SK-N-SH treated with all-trans-retinoic acid at 6 μM for 48 hours (cell line): ENCODE measurements around the gene NQO1.

ENCODE experiments used
- ATAC-seq: fragments of 200-7000 bp; cut with Tn5 transposase; 3 replicates; pipeline ENCODE4 v1.9.1; 2020; ENCODE audit warnings: mild to moderate bottlenecking, moderate library complexity
- ARNTL ChIP-seq: fragments of 450-650 bp; formaldehyde crosslinking; IDR thresholded peaks from 2 replicates; pipeline ENCODE4 v1.5.0; 2020; ENCODE audit warnings: low read depth, mild to moderate bottlenecking, moderate library complexity, borderline replicate concordance
- BACH2 ChIP-seq: fragments of 250-450 bp; sonication (Bioruptor Pico); IDR thresholded peaks from 2 replicates; pipeline ENCODE4 v1.9.0; 2021; ENCODE audit warnings: mild to moderate bottlenecking, borderline replicate concordance
- CSDC2 ChIP-seq: fragments of 250-450 bp; sonication (Bioruptor Pico); IDR thresholded peaks from 2 replicates; pipeline ENCODE4 v1.5.0; 2020; ENCODE audit warnings: mild to moderate bottlenecking, moderate library complexity
- CSRNP3 ChIP-seq: fragments of 250-450 bp; sonication (Bioruptor Pico); IDR thresholded peaks from 2 replicates; pipeline ENCODE4 v1.5.1; 2021; ENCODE audit warnings: mild to moderate bottlenecking, moderate library complexity
- ESRRG ChIP-seq: fragments of 250-450 bp; sonication (Bioruptor Pico); IDR thresholded peaks from 2 replicates; pipeline ENCODE4 v1.6.1; 2021; ENCODE audit warnings: mild to moderate bottlenecking
- GLIS3 ChIP-seq: fragments of 250-450 bp; sonication (Bioruptor Pico); IDR thresholded peaks from 2 replicates; pipeline ENCODE4 v1.5.0; 2020; ENCODE audit warnings: mild to moderate bottlenecking, moderate library complexity
- ISL1 ChIP-seq: fragments of 250-450 bp; sonication (Bioruptor Pico); IDR thresholded peaks from 2 replicates; pipeline ENCODE4 v2.1.2; 2022; ENCODE audit warnings: mild to moderate bottlenecking, moderate library complexity
- OSR1 ChIP-seq: fragments of 250-450 bp; sonication (Bioruptor Pico); IDR thresholded peaks from 2 replicates; pipeline ENCODE4 v1.8.0; 2022; ENCODE audit warnings: moderate library complexity, mild to moderate bottlenecking, inconsistent platforms
- POU6F1 ChIP-seq: fragments of 250-450 bp; sonication (Bioruptor Pico); IDR thresholded peaks from 2 replicates; pipeline ENCODE4 v1.8.0; 2021; ENCODE audit warnings: low read depth, mild to moderate bottlenecking, moderate library complexity, borderline replicate concordance
- PPARA ChIP-seq: fragments of 250-450 bp; sonication (Bioruptor Pico); IDR thresholded peaks from 2 replicates; pipeline ENCODE4 v1.5.0; 2020; ENCODE audit warnings: mild to moderate bottlenecking, borderline replicate concordance
- RARB ChIP-seq: fragments of 250-450 bp; sonication (Bioruptor Pico); IDR thresholded peaks from 2 replicates; pipeline ENCODE4 v1.8.0; 2021; ENCODE audit warnings: mild to moderate bottlenecking, moderate library complexity
- SNAI2 ChIP-seq: fragments of 250-450 bp; sonication (Bioruptor Pico); IDR thresholded peaks from 2 replicates; pipeline ENCODE4 v1.5.0; 2020; ENCODE audit warnings: mild to moderate bottlenecking, moderate library complexity
- TCF4 ChIP-seq: fragments of 250-450 bp; sonication (Bioruptor Pico); IDR thresholded peaks from 2 replicates; pipeline ENCODE4 v1.8.0; 2021; ENCODE audit warnings: mild to moderate bottlenecking, moderate library complexity, borderline replicate concordance
- TOX ChIP-seq: fragments of 250-450 bp; sonication (Bioruptor Pico); IDR thresholded peaks from 2 replicates; pipeline ENCODE4 v1.8.0; 2021; ENCODE audit warnings: mild to moderate bottlenecking, moderate library complexity, borderline replicate concordance
- TSHZ2 ChIP-seq: fragments of 250-450 bp; sonication (Bioruptor Pico); IDR thresholded peaks from 2 replicates; pipeline ENCODE4 v1.5.0; 2020; ENCODE audit warnings: mild to moderate bottlenecking, moderate library complexity
- ZC3H10 ChIP-seq: fragments of 250-450 bp; sonication (Bioruptor Pico); IDR thresholded peaks from 2 replicates; pipeline ENCODE4 v1.5.1; 2021; ENCODE audit warnings: mild to moderate bottlenecking, moderate library complexity
- ZFP3 ChIP-seq: fragments of 250-450 bp; sonication (Bioruptor Pico); IDR thresholded peaks from 2 replicates; pipeline ENCODE4 v1.5.0; 2020; ENCODE audit warnings: mild to moderate bottlenecking, moderate library complexity
- ZFP30 ChIP-seq: fragments of 450-650 bp; formaldehyde crosslinking; IDR thresholded peaks from 2 replicates; pipeline ENCODE4 v1.5.0; 2022; ENCODE audit warnings: mild to moderate bottlenecking, moderate library complexity
- ZNF565 ChIP-seq: fragments of 450-650 bp; formaldehyde crosslinking; conservative IDR thresholded peaks from 2 replicates; pipeline ENCODE4 v1.5.0; 2020; ENCODE audit warnings: low read depth, mild to moderate bottlenecking, moderate library complexity
- ZNF70 ChIP-seq: fragments of 450-650 bp; formaldehyde crosslinking; IDR thresholded peaks from 2 replicates; pipeline ENCODE4 v1.5.0; 2020; ENCODE audit warnings: mild to moderate bottlenecking, moderate library complexity
- ZNF8 ChIP-seq: fragments of 450-650 bp; formaldehyde crosslinking; IDR thresholded peaks from 2 replicates; pipeline ENCODE4 v1.5.0; 2020; ENCODE audit warnings: mild to moderate bottlenecking, moderate library complexity

The NQO1 gene

GRCh38 chr16:69773260-69773947 is 47.0 kb upstream of the NQO1 start:
- TF ChIP-seq ZFP3 (CRISPR knock-in tag): no peak
- no peak for TF ChIP-seq RARB (CRISPR knock-in tag)
- TF ChIP-seq ESRRG: no peak
- no peak for TF ChIP-seq ZNF8 (CRISPR knock-in tag)
- no peak for TF ChIP-seq ZNF70 (CRISPR knock-in tag)
- no peak for ATAC-seq

- ATAC-seq: no peak
These were observed 45.2 kb upstream of the NQO1 start for GRCh38 chr16:69771651-69771967.

DNA sequence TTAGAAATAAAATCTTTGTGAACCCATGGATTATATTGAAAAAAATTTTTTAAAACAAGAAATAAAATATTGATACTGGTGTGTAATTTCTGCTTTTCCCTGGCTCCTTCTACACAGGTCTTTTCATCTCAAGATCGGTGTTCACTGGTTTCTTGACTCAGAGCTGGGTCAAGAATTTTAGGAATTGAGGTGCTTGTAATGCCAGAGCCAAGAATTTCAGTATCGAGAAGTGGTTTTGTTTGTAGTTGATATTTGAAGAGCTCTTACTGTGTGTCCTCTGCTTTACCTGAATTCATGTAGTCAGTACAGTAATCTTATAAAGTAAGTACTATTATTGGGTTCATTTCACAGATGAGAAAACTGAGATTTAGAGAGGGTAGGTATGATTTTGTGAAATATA is 43.0 kb upstream of the NQO1 start:
- ATAC-seq: no peak
- TF ChIP-seq OSR1 (no peak), TOX (CRISPR knock-in tag) (no peak)

More at GRCh38 chr16:69771651-69771967, 45.2 kb upstream of the NQO1 start:
- TF ChIP-seq GLIS3 (CRISPR knock-in tag) (no peak), ESRRG (no peak), ARNTL (CRISPR knock-in tag) (no peak), PPARA (CRISPR knock-in tag) (no peak), ZNF70 (CRISPR knock-in tag) (no peak), SNAI2 (CRISPR knock-in tag) (no peak), ZFP30 (CRISPR knock-in tag) (no peak), CSDC2 (CRISPR knock-in tag) (no peak), TCF4 (CRISPR knock-in tag) (no peak), CSRNP3 (CRISPR knock-in tag) (no peak), RARB (CRISPR knock-in tag) (no peak), BACH2 (CRISPR knock-in tag) (no peak), OSR1 (no peak)

GRCh38 chr16:69768666-69769065 is 42.3 kb upstream of the NQO1 start:
- ATAC-seq: no peak
- no peak for TF ChIP-seq TSHZ2 (CRISPR knock-in tag)
- TF ChIP-seq, all 23 proteins: peak for 0

- no peak for ATAC-seq
- TF ChIP-seq RARB (CRISPR knock-in tag) (no peak), ZNF565 (no peak), ZFP30 (CRISPR knock-in tag) (no peak), CSRNP3 (CRISPR knock-in tag) (no peak)
These were observed 41.3 kb upstream of the NQO1 start for GRCh38 chr16:69767459-69768229.

DNA sequence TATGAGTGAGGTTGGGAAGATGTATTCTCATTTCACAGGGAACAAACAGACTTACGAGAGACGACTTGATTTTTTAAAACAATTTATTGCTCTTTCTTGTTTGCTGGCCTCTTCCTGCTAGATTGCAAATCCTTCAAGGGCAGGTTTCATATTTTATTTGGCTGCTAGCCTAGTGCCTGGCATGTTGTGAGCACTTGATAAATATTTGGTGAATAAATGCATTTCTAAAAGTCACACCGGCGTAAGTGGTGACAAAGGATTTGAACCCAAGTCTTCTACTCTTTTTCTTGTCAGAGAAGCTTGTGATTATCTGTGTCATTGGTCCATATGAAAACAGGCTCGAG is 37.2 kb upstream of the NQO1 start:
- no peak for ATAC-seq
- TF ChIP-seq BACH2 (CRISPR knock-in tag) (no peak), OSR1 (no peak), ZNF565 (no peak), POU6F1 (CRISPR knock-in tag) (no peak), ZC3H10 (CRISPR knock-in tag) (no peak), TSHZ2 (CRISPR knock-in tag) (no peak), GLIS3 (CRISPR knock-in tag) (no peak), PPARA (CRISPR knock-in tag) (no peak), ISL1 (CRISPR knock-in tag) (no peak), ZNF8 (CRISPR knock-in tag) (no peak), CSDC2 (CRISPR knock-in tag) (no peak), ZFP30 (CRISPR knock-in tag) (no peak), TOX (CRISPR knock-in tag) (no peak), TCF4 (CRISPR knock-in tag) (no peak), SNAI2 (CRISPR knock-in tag) (no peak), RARB (CRISPR knock-in tag) (no peak)
